GM19438 (cell line): ENCODE data around the gene MRPS26.
A peak's percentile ranks its signal among the peaks of the same experiment; 100 is the strongest.
"Not testable (repeated sequence)": the region's sequence is repeated elsewhere in the genome, so short reads cannot be mapped to it uniquely, and the experiment has no call there.

Experiments used
- ATAC-seq: cut with Tn5 transposase; IDR thresholded peaks from one replicate; pipeline ENCODE4 v1.9.1; 2021; ENCODE audit warnings: low read depth; ENCODE audit not compliant: unreplicated experiment

Gene MRPS26

GRCh38 chr20:3041854-3042409 is 3.9 kb upstream of the MRPS26 start:
- no peak for ATAC-seq

- ATAC-seq = no peak
These were observed 3.2 kb upstream of the MRPS26 start for GRCh38 chr20:3042625-3043024.

- no peak for ATAC-seq
These were observed 2.5 kb upstream of the MRPS26 start, which contains the start of gene GNRH2 for GRCh38 chr20:3043322-3043721. Gene GNRH2, plus strand, starts transcription at chr20:3043622. Its CDS starts 793 bp downstream, at chr20:3044415.

- ATAC-seq = no peak
These were observed 1.4 kb upstream of the MRPS26 start for GRCh38 chr20:3044336-3044965.

GRCh38 chr20:3045042-3045815 is 623 bp upstream of the MRPS26 start:
- ATAC-seq = peak; percentile 52

GRCh38 chr20:3046677-3047462 is 1.0 kb downstream of the MRPS26 start:
- no peak for ATAC-seq

- ATAC-seq = no peak
These were observed 1.9 kb downstream of the MRPS26 start for GRCh38 chr20:3047486-3048419.

GRCh38 chr20:3051385-3052019 is 5.7 kb downstream of the MRPS26 start:
- ATAC-seq = no peak

GRCh38 chr20:3059489-3059888 is 13.6 kb downstream of the MRPS26 start:
- no peak for ATAC-seq

- not testable (repeated sequence) for ATAC-seq
These were observed 18.3 kb downstream of the MRPS26 start for GRCh38 chr20:3064119-3064518.

- ATAC-seq = peak; percentile 27
These were observed 21.5 kb downstream of the MRPS26 start for GRCh38 chr20:3067139-3068014.

- ATAC-seq = peak; percentile 58
These were observed 22.2 kb downstream of the MRPS26 start for GRCh38 chr20:3068075-3068474.

GRCh38 chr20:3068986-3069900 is 23.4 kb downstream of the MRPS26 start:
- ATAC-seq = no peak

- no peak for ATAC-seq
These were observed 24.9 kb downstream of the MRPS26 start for GRCh38 chr20:3070725-3071124.

GRCh38 chr20:3071266-3071609 is 25.4 kb downstream of the MRPS26 start:
- no peak for ATAC-seq

GRCh38 chr20:3071610-3072529 is 26.0 kb downstream of the MRPS26 start, which contains the start of gene OXT:
Gene OXT, plus strand, starts transcription at chr20:3071620. Its CDS starts 36 bp downstream, at chr20:3071656.
- no peak for ATAC-seq
